Vagina (tissue), 2 donors: ENCODE results near the gene PRMT9. TPM values are rescaled to one million over a fixed set of nuclear protein-coding genes. Genes with fewer than 3 reads are reported as not detected.
A peak's percentile ranks its signal among the peaks of the same experiment; 100 is the strongest.

ENCODE experiments used
- DNase-seq, 2 donors: peaks; one replicate each; pipeline ENCODE4 v3.0.0-alpha.2; 2017; ENCODE audit errors: extremely low spot score in 2 of 2
- H3K27ac ChIP-seq: fragments of 200-600 bp; sonication (generic); one replicate; pipeline ENCODE4 v1.5.1; 2019
- H3K27me3 ChIP-seq: fragments of 200-600 bp; sonication (generic); one replicate; pipeline ENCODE4 v1.5.1; 2019
- H3K36me3 ChIP-seq, 2 donors: fragments of 200-600 bp; sonication (generic); one replicate each; pipeline ENCODE4 v1.5.1; 2017 to 2019
- H3K4me1 ChIP-seq: fragments of 200-600 bp; sonication (generic); one replicate; pipeline ENCODE4 v1.5.1; 2019
- H3K4me3 ChIP-seq, 2 donors: fragments of 200-600 bp; sonication (generic); 1 replicate in 1 of 2; 2 replicates in 1 of 2; pipeline ENCODE4 v1.5.1; 2016 to 2019
- H3K9me3 ChIP-seq: fragments of 200-600 bp; sonication (generic); one replicate; pipeline ENCODE4 v1.5.1; 2019
- POLR2A ChIP-seq, 2 donors: fragments of 450-650 bp; IDR thresholded peaks; one replicate each; pipeline ENCODE4 v1.6.1; 2017; ENCODE audit warnings: antibody characterized with exemption in 2 of 2, mild to moderate bottlenecking in 2 of 2, moderate library complexity in 2 of 2
- POLR2AphosphoS5 ChIP-seq, 2 donors: sonication (generic); formaldehyde crosslinking; IDR thresholded peaks; one replicate each; pipeline ENCODE4 v1.9.0; 2017; ENCODE audit warnings: antibody characterized with exemption in 2 of 2, mild to moderate bottlenecking in 2 of 2, low read depth in 1 of 2; ENCODE audit not compliant: insufficient read depth in 1 of 2
- intact Hi-C: fragments of 100-400 bp; cut with DNase I; formaldehyde crosslinking; loops from one replicate; pipeline ENCODE4 v1.15.1; 2023
- total RNA-seq: library from RNA; depleted of rRNA; stranded (reverse); fragments of >200 nt; gene quantifications from one replicate; pipeline ENCODE4 v1.2.3, GENCODE V29; 2016
- TF ChIP-seq, protein P1 (sequence below), 3 experiments: fragments of 450-650 bp in 2 of 3; fragments of 200-600 bp in 1 of 3; sonication (generic) in 1 of 3; IDR thresholded peaks; one replicate each; pipeline ENCODE4 v1.5.1; 2017 to 2019; ENCODE audit warnings: antibody characterized with exemption in 3 of 3, mild to moderate bottlenecking in 2 of 3, moderate library complexity in 2 of 3

Gene PRMT9
- total RNA-seq, 1 donor from 2014 or later, result 6.9 TPM

DNA sequence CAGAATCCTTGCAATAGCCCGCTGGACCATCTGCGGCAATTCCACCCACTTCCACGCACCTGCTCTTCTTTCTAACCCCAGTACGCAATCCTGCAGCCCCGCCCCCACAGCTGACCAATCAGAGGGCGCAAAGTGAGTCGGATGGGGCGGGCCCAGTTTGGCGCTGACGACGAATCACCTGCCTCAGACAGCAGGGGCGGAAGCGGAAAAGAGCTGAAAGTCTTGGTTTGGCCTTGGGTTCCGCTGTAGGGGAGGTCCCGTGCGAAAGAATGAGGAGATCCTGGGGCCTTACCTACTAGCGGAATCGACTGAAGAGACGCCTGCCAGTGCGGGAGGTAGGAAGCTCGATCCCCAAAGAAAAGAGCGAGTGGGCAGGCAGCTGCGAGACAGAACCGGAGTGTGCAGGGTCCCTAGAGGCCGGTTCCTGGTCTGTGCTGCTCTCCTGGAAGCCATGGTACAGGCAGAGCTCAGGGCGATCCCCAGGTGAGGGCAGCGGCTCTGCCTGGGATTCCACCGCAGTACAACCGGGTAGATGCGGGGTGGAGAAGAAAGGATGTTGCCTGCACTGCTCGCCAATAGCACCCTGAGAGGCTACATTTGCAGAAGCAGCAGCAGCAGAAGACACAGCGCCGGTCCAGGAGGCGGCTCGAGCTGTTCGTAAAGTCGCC lies 66.7 kb downstream of the PRMT9 start, which contains the start of gene TMEM184C:
TSS of gene TMEM184C (plus strand) at position 225 of the 668 bp plus-strand sequence. CDS start 560 bp downstream, outside the sequence.
- Histone ChIP-seq H3K27ac (peak within 1 kb of the TSS; percentile 71), H3K4me1 (peaks cover 40% of the 10 kb centered on the region), H3K4me3 (peak within 1 kb of the TSS; percentile 57 to 90), H3K27me3 (no peaks in the 10 kb centered on the region), H3K9me3 (no peaks in the 10 kb centered on the region), H3K36me3 (no peaks in the 10 kb centered on the region)
- TF ChIP-seq POLR2A (IDR thresholded peaks at IDR 0.05) (peak in 1 of 2 donors; percentile 47), POLR2AphosphoS5 (IDR thresholded peaks at IDR 0.05; ENCODE audit: insufficient read depth in 1 of 2, low read depth in 1 of 2) (peak; percentile 90 to 91)
- TF ChIP-seq, protein P1, sequence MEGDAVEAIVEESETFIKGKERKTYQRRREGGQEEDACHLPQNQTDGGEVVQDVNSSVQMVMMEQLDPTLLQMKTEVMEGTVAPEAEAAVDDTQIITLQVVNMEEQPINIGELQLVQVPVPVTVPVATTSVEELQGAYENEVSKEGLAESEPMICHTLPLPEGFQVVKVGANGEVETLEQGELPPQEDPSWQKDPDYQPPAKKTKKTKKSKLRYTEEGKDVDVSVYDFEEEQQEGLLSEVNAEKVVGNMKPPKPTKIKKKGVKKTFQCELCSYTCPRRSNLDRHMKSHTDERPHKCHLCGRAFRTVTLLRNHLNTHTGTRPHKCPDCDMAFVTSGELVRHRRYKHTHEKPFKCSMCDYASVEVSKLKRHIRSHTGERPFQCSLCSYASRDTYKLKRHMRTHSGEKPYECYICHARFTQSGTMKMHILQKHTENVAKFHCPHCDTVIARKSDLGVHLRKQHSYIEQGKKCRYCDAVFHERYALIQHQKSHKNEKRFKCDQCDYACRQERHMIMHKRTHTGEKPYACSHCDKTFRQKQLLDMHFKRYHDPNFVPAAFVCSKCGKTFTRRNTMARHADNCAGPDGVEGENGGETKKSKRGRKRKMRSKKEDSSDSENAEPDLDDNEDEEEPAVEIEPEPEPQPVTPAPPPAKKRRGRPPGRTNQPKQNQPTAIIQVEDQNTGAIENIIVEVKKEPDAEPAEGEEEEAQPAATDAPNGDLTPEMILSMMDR (IDR thresholded peaks at IDR 0.05), result peak in 1 of 3 experiments; percentile 17
- peak in 1 of 2 donors; percentile 96 for DNase-seq
- intact Hi-C loops, result no loop called here

- DNase-seq, result no peak
- H3K4me1 ChIP-seq, result peaks cover 40% of the 10 kb centered on the region
- no peaks in the 10 kb centered on the region for H3K9me3 ChIP-seq
- no peak for TF ChIP-seq POLR2A (IDR thresholded peaks at IDR 0.05)
- TF ChIP-seq, protein P1 (IDR thresholded peaks at IDR 0.05), result no peak
- no peak for TF ChIP-seq POLR2AphosphoS5 (IDR thresholded peaks at IDR 0.05; ENCODE audit: insufficient read depth in 1 of 2, low read depth in 1 of 2)
- peak overlapping the region; percentile 71 for H3K27ac ChIP-seq
- no peaks in the 10 kb centered on the region for H3K36me3 ChIP-seq
- no peaks in the 10 kb centered on the region for H3K27me3 ChIP-seq
- intact Hi-C loops, result no loop called here
- H3K4me3 ChIP-seq, result peak overlapping the region; percentile 57 to 90
These were observed 67.2 kb downstream of the PRMT9 start for GRCh38 chr4:147616849-147617172.

DNA sequence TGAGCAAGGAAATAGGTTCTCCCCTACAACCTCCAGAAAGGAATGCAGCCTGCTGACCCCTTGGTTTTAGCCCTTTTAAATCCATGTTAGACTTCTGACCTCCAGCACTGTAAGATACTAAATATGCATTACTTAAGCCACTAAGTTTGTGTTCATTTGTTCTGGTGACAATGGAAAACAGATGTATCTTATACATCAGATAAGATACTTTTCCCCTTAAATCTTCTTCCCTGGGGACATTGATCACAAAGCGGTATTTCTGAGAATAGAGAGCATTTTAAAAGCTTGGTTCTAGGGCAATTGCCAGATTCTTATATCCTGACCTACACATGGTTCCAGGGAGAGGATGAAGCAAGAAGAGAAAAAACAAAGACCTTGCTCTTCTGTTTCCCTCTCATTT lies 73.3 kb downstream of the PRMT9 start:
- no peaks in the 10 kb centered on the region for H3K9me3 ChIP-seq
- no peak for DNase-seq
- intact Hi-C loops, result no loop called here
- H3K27ac ChIP-seq, result no peak overlapping the region
- TF ChIP-seq POLR2AphosphoS5 (IDR thresholded peaks at IDR 0.05; ENCODE audit: insufficient read depth in 1 of 2, low read depth in 1 of 2) (no peak), POLR2A (IDR thresholded peaks at IDR 0.05) (no peak)
- TF ChIP-seq, protein P1 (IDR thresholded peaks at IDR 0.05), result no peak
- no peaks in the 10 kb centered on the region for H3K4me1 ChIP-seq
- no peaks in the 10 kb centered on the region for H3K27me3 ChIP-seq
- H3K4me3 ChIP-seq, result no peak overlapping the region
- H3K36me3 ChIP-seq, result no peaks in the 10 kb centered on the region

- no peaks in the 10 kb centered on the region for H3K27me3 ChIP-seq
- intact Hi-C loops, result loop anchor here (5.0 kb wide), 1 partner anchor 125 kb away; the partner anchor contains the start of gene ARHGAP10
- no peaks in the 10 kb centered on the region for H3K9me3 ChIP-seq
- TF ChIP-seq POLR2A (IDR thresholded peaks at IDR 0.05) (no peak), POLR2AphosphoS5 (IDR thresholded peaks at IDR 0.05; ENCODE audit: insufficient read depth in 1 of 2, low read depth in 1 of 2) (no peak)
- TF ChIP-seq, protein P1 (IDR thresholded peaks at IDR 0.05), result no peak
- no peaks in the 10 kb centered on the region for H3K4me1 ChIP-seq
- no peak overlapping the region for H3K4me3 ChIP-seq
- H3K36me3 ChIP-seq, result no peaks in the 10 kb centered on the region
- no peak for DNase-seq
- H3K27ac ChIP-seq, result no peak overlapping the region
These were observed 76.5 kb downstream of the PRMT9 start for GRCh38 chr4:147607471-147607870.

GRCh38 chr4:147605499-147605898 lies 78.5 kb downstream of the PRMT9 start:
- H3K9me3 ChIP-seq, result no peaks in the 10 kb centered on the region
- no peaks in the 10 kb centered on the region for H3K4me1 ChIP-seq
- no peaks in the 10 kb centered on the region for H3K36me3 ChIP-seq
- H3K27me3 ChIP-seq, result no peaks in the 10 kb centered on the region
- intact Hi-C loops, result loop anchor here (5.0 kb wide), 1 partner anchor 127 kb away; the partner anchor contains the start of gene ARHGAP10
- H3K4me3 ChIP-seq, result no peak overlapping the region
- H3K27ac ChIP-seq, result no peak overlapping the region
- DNase-seq, result no peak
- TF ChIP-seq POLR2AphosphoS5 (IDR thresholded peaks at IDR 0.05; ENCODE audit: insufficient read depth in 1 of 2, low read depth in 1 of 2), result no peak
- TF ChIP-seq, protein P1 (IDR thresholded peaks at IDR 0.05), result no peak
- TF ChIP-seq POLR2A (IDR thresholded peaks at IDR 0.05), result no peak
